Breast epithelium (tissue), 4 donors: ENCODE data around the gene LGI4. TPM values are rescaled to one million over a fixed set of nuclear protein-coding genes. Genes with fewer than 3 reads are reported as not detected.

ENCODE experiments used
- DNase-seq, 2 donors: peaks; one replicate each; pipeline ENCODE4 v3.0.0-alpha.2; 2019; ENCODE audit warnings: low spot score in 2 of 2
- H3K27ac ChIP-seq, 2 donors: fragments of 200-600 bp; sonication (generic) in 1 of 2; one replicate each; pipeline ENCODE4 v1.5.1; 2016 to 2019; ENCODE audit warnings: mild to moderate bottlenecking in 1 of 2
- H3K27me3 ChIP-seq, 2 donors: fragments of 200-600 bp; sonication (generic) in 1 of 2; one replicate each; pipeline versions ENCODE4 v1.5.1 to v1.6.0; 2017 to 2019; ENCODE audit warnings: control low read depth in 1 of 2, mild to moderate bottlenecking in 1 of 2
- H3K36me3 ChIP-seq: fragments of 200-600 bp; one replicate; pipeline ENCODE4 v1.5.1; 2019
- H3K4me1 ChIP-seq, 2 donors: fragments of 200-600 bp; sonication (generic); one replicate each; pipeline ENCODE4 v1.5.1; 2016 to 2019; ENCODE audit warnings: control low read depth in 1 of 2
- H3K4me3 ChIP-seq, 3 donors: fragments of 200-600 bp; sonication (generic); 1 replicate in 2 of 3; 2 replicates in 1 of 3; pipeline ENCODE4 v1.5.1; 2016 to 2019; ENCODE audit warnings: mild to moderate bottlenecking in 3 of 3, moderate library complexity in 2 of 3
- H3K9me3 ChIP-seq, 2 donors: fragments of 200-600 bp; sonication (generic) in 1 of 2; one replicate each; pipeline ENCODE4 v1.5.1; 2016 to 2019; ENCODE audit warnings: control low read depth in 1 of 2
- CTCF ChIP-seq, 3 donors: fragments of 450-650 bp; IDR thresholded peaks; one replicate each; pipeline ENCODE4 v1.5.1; 2016 to 2017; ENCODE audit warnings: antibody characterized with exemption in 3 of 3, mild to moderate bottlenecking in 3 of 3, moderate library complexity in 3 of 3
- POLR2A ChIP-seq: fragments of 450-650 bp; IDR thresholded peaks from one replicate; pipeline ENCODE4 v1.6.1; 2016; ENCODE audit warnings: antibody characterized with exemption, mild to moderate bottlenecking, moderate library complexity
- POLR2AphosphoS5 ChIP-seq, 3 donors: sonication (generic); formaldehyde crosslinking; IDR thresholded peaks; one replicate each; pipeline ENCODE4 v1.6.1; 2017; ENCODE audit warnings: antibody characterized with exemption in 3 of 3
- intact Hi-C: fragments of 100-400 bp; cut with DNase I; formaldehyde crosslinking; loops from one replicate; pipeline ENCODE4 v1.15.1; 2023; ENCODE audit warnings: low total_unique reads
- total RNA-seq, 3 donors: library from RNA; depleted of rRNA; stranded (reverse); fragments of >200 nt; gene quantifications; one replicate each; pipeline ENCODE4 v1.1.0, GENCODE V29; 2016

Gene LGI4
- total RNA-seq, 3 donors from 2014 or later = 4.3 to 37.8 (median 5.3) TPM

- TF ChIP-seq CTCF (IDR thresholded peaks at IDR 0.05) (no peak), POLR2A (no peak), POLR2AphosphoS5 (IDR thresholded peaks at IDR 0.05) (no peak)
- Histone ChIP-seq H3K36me3 (no peaks in the 10 kb centered on the region), H3K27me3 (no peaks in the 10 kb centered on the region), H3K27ac (no peak overlapping the region), H3K9me3 (peaks cover 0 to under 1% of the 10 kb centered on the region in 2 donors), H3K4me1 (no peaks in the 10 kb centered on the region), H3K4me3 (no peak overlapping the region)
- intact Hi-C loops = no loop called here
- DNase-seq = no peak
These were observed 59.4 kb downstream of the LGI4 start for GRCh38 chr19:35075202-35076025.

Other genes starting within 250 kb of the LGI4 start
- 1 to 10 TPM; 1.6 to 3.8 (median 2.0) TPM for gene ZNF30, start 208.2 kb downstream of the LGI4 start, total RNA-seq
- 10 to 100 TPM in 2 of 3 donors, 1 to 10 TPM in 1; 6.4 to 11.6 (median 11.1) TPM for gene ZNF792, start 170.8 kb downstream of the LGI4 start, total RNA-seq
- 10 to 100 TPM; 30.6 to 56.0 (median 38.6) TPM for gene GRAMD1A, start 134.7 kb downstream of the LGI4 start, total RNA-seq
- 10 to 100 TPM in 1 of 3 donors, 1 to 10 TPM in 2; 5.1 to 14.6 (median 8.5) TPM for gene SCN1B, start 104.6 kb downstream of the LGI4 start, total RNA-seq
- gene HPN, start 93.3 kb downstream of the LGI4 start, total RNA-seq = 10 to 100 TPM in 1 of 3 donors, 1 to 10 TPM in 2; 1.8 to 18.0 (median 8.5) TPM
- 100 to 1,000 TPM in 2 of 3 donors, not detected in 1; 135 to 318 TPM for gene FXYD3, start 19.2 kb downstream of the LGI4 start, total RNA-seq
- 10 to 100 TPM; 15.5 to 75.5 (median 34.7) TPM for gene FXYD1, start 3.8 kb upstream of the LGI4 start, total RNA-seq
- gene FXYD7, start 8.2 kb upstream of the LGI4 start, total RNA-seq = not detected
- 10 to 100 TPM; 52.4 to 56.7 (median 56.2) TPM for gene FXYD5, start 19.7 kb upstream of the LGI4 start, total RNA-seq
- under 1 TPM in 1 of 3 donors, not detected in 2; 0.44 TPM for gene FAM187B, start 93.7 kb upstream of the LGI4 start, total RNA-seq
- gene LSR, start 113.9 kb upstream of the LGI4 start, total RNA-seq = 10 to 100 TPM in 2 of 3 donors, 1 to 10 TPM in 1; 3.7 to 37.5 (median 35.1) TPM
- 100 to 1,000 TPM in 1 of 3 donors, 10 to 100 TPM in 2; 72.7 to 117 (median 77.3) TPM for gene USF2, start 133.9 kb upstream of the LGI4 start, total RNA-seq
- gene HAMP, start 147.5 kb upstream of the LGI4 start, total RNA-seq = 1 to 10 TPM in 1 of 3 donors, not detected in 2; 1.5 TPM
- 1 to 10 TPM in 1 of 3 donors, not detected in 2; 4.2 TPM for gene MAG, start 157.1 kb upstream of the LGI4 start, total RNA-seq
- 1 to 10 TPM in 2 of 3 donors, under 1 TPM in 1; 0.33 to 7.8 (median 4.8) TPM for gene CD22, start 194.1 kb upstream of the LGI4 start, total RNA-seq
- gene FFAR1, start 212.8 kb upstream of the LGI4 start, total RNA-seq = not detected
- gene FFAR3, start 223.4 kb upstream of the LGI4 start, total RNA-seq = under 1 TPM in 2 of 3 donors, not detected in 1; 0.16 to 0.33 TPM
- gene GPR42, start 236.0 kb upstream of the LGI4 start, total RNA-seq = under 1 TPM in 1 of 3 donors, not detected in 2; 0.66 TPM